HepG2 (cell line): Measurements from ENCODE around the gene ARMH2.

ENCODE experiments used
- BHLHE40 ChIP-seq: IDR thresholded peaks from 2 replicates; pipeline ENCODE4 v1.6.1; 2011; ENCODE audit warnings: low read length, improper control_type of control experiment
- CAMTA2 ChIP-seq: sonication (generic); formaldehyde crosslinking; IDR thresholded peaks from 2 replicates; pipeline ENCODE4 v1.4.0; 2020; ENCODE audit warnings: mild to moderate bottlenecking, missing genetic modification reagents, borderline replicate concordance
- EZH2 ChIP-seq: conservative IDR thresholded peaks from 2 replicates; pipeline ENCODE4 v1.6.1; 2012; ENCODE audit warnings: mild to moderate bottlenecking, low read depth, low read length, moderate library complexity
- MXI1 ChIP-seq: IDR thresholded peaks from 3 replicates; pipeline ENCODE4 v1.6.1; 2012; ENCODE audit warnings: low read depth, low read length, inconsistent platforms, borderline replicate concordance
- TAF1 ChIP-seq: sonication (generic); formaldehyde crosslinking; IDR thresholded peaks from 2 replicates; pipeline ENCODE4 v1.4.0; 2020; ENCODE audit warnings: missing genetic modification reagents
- WIZ ChIP-seq: sonication (generic); formaldehyde crosslinking; IDR thresholded peaks from 2 replicates; pipeline ENCODE4 v1.5.1; 2020; ENCODE audit warnings: mild to moderate bottlenecking, missing genetic modification reagents
- ZNF615 ChIP-seq: sonication (generic); formaldehyde crosslinking; IDR thresholded peaks from 2 replicates; pipeline ENCODE4 v1.5.0; 2020; ENCODE audit warnings: mild to moderate bottlenecking, missing genetic modification reagents, borderline replicate concordance
- ZSCAN5A ChIP-seq: sonication (generic); formaldehyde crosslinking; IDR thresholded peaks from 2 replicates; pipeline ENCODE4 v1.8.0; 2022; ENCODE audit warnings: mild to moderate bottlenecking, missing genetic modification reagents, borderline replicate concordance
- TF ChIP-seq, protein P1 (sequence below): fragments of 450-650 bp; IDR thresholded peaks from 2 replicates; pipeline ENCODE4 v1.6.1; 2017; ENCODE audit warnings: mild to moderate bottlenecking
- TF ChIP-seq, protein P2 (sequence below): sonication (generic); formaldehyde crosslinking; IDR thresholded peaks from 2 replicates; pipeline ENCODE4 v1.5.0; 2020; ENCODE audit warnings: mild to moderate bottlenecking, missing genetic modification reagents, moderate library complexity
- TF ChIP-seq, protein P3 (sequence below): sonication (generic); formaldehyde crosslinking; IDR thresholded peaks from 2 replicates; pipeline ENCODE4 v1.5.1; 2020; ENCODE audit warnings: missing genetic modification reagents, mild to moderate bottlenecking, borderline replicate concordance

DNA sequence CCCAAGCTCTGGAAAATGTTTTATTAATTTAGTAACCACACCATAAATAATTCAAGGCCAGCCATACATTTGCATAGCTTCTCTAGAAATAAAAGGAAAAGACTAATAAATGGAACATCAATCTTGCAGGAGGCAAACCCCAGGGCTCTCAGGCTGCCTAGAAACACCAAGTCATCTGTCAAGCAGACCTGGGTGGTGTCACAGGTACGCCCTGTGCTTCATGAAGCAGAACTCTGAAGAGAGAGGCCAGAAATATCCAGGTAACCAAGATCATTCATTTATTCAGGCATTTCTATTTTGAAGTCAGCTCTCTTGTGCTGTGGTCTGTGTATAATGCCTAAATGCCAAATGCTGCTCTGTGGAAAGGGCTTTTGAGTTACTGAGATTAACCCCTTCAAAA is 45.3 kb upstream of the ARMH2 start:
- TF ChIP-seq, protein P1, sequence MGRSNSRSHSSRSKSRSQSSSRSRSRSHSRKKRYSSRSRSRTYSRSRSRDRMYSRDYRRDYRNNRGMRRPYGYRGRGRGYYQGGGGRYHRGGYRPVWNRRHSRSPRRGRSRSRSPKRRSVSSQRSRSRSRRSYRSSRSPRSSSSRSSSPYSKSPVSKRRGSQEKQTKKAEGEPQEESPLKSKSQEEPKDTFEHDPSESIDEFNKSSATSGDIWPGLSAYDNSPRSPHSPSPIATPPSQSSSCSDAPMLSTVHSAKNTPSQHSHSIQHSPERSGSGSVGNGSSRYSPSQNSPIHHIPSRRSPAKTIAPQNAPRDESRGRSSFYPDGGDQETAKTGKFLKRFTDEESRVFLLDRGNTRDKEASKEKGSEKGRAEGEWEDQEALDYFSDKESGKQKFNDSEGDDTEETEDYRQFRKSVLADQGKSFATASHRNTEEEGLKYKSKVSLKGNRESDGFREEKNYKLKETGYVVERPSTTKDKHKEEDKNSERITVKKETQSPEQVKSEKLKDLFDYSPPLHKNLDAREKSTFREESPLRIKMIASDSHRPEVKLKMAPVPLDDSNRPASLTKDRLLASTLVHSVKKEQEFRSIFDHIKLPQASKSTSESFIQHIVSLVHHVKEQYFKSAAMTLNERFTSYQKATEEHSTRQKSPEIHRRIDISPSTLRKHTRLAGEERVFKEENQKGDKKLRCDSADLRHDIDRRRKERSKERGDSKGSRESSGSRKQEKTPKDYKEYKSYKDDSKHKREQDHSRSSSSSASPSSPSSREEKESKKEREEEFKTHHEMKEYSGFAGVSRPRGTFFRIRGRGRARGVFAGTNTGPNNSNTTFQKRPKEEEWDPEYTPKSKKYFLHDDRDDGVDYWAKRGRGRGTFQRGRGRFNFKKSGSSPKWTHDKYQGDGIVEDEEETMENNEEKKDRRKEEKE, result no peak
- no peak for TF ChIP-seq EZH2
- TF ChIP-seq, protein P2, sequence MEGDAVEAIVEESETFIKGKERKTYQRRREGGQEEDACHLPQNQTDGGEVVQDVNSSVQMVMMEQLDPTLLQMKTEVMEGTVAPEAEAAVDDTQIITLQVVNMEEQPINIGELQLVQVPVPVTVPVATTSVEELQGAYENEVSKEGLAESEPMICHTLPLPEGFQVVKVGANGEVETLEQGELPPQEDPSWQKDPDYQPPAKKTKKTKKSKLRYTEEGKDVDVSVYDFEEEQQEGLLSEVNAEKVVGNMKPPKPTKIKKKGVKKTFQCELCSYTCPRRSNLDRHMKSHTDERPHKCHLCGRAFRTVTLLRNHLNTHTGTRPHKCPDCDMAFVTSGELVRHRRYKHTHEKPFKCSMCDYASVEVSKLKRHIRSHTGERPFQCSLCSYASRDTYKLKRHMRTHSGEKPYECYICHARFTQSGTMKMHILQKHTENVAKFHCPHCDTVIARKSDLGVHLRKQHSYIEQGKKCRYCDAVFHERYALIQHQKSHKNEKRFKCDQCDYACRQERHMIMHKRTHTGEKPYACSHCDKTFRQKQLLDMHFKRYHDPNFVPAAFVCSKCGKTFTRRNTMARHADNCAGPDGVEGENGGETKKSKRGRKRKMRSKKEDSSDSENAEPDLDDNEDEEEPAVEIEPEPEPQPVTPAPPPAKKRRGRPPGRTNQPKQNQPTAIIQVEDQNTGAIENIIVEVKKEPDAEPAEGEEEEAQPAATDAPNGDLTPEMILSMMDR, result no peak
- no peak for TF ChIP-seq ZNF615
- no peak for TF ChIP-seq TAF1 (CRISPR knock-in tag)
- TF ChIP-seq, protein P3, sequence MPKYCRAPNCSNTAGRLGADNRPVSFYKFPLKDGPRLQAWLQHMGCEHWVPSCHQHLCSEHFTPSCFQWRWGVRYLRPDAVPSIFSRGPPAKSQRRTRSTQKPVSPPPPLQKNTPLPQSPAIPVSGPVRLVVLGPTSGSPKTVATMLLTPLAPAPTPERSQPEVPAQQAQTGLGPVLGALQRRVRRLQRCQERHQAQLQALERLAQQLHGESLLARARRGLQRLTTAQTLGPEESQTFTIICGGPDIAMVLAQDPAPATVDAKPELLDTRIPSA (CRISPR knock-in tag), result no peak
- TF ChIP-seq MXI1, result no peak
- TF ChIP-seq BHLHE40, result no peak
- no peak for TF ChIP-seq CAMTA2 (CRISPR knock-in tag)
- no peak for TF ChIP-seq WIZ (CRISPR knock-in tag)
- TF ChIP-seq ZSCAN5A (CRISPR knock-in tag), result no peak
